Liver (tissue), 9 donors: ENCODE measurements around the gene FNBP1L. TPM values are rescaled to one million over a fixed set of nuclear protein-coding genes. Genes with fewer than 3 reads are reported as not detected.

Experiments
- DNase-seq: peaks from one replicate; pipeline ENCODE4 v3.0.0-alpha.2; 2017; ENCODE audit warnings: low spot score
- H3K27ac ChIP-seq, 2 donors: one replicate each; pipeline ENCODE4 v1.7.0; 2013; ENCODE audit warnings: inconsistent platforms in 2 of 2, low read length in 2 of 2, control low read depth in 1 of 2, low read depth in 1 of 2, mild to moderate bottlenecking in 1 of 2
- H3K27me3 ChIP-seq, 4 donors: one replicate each; pipeline versions ENCODE4 v1.6.1 to v1.7.0; 2013; ENCODE audit warnings: low read length in 3 of 4, inconsistent platforms in 1 of 4, mild to moderate bottlenecking in 1 of 4, moderate library complexity in 1 of 4; ENCODE audit not compliant: control insufficient read depth in 4 of 4, insufficient read depth in 4 of 4
- H3K36me3 ChIP-seq, 4 donors: one replicate each; pipeline versions ENCODE4 v1.6.1 to v1.7.0; 2013; ENCODE audit warnings: low read length in 3 of 4, mild to moderate bottlenecking in 3 of 4, low read depth in 1 of 4, moderate library complexity in 1 of 4; ENCODE audit not compliant: control insufficient read depth in 4 of 4, insufficient read depth in 3 of 4
- H3K4me1 ChIP-seq, 4 donors: one replicate each; pipeline versions ENCODE4 v1.6.1 to v1.7.0; 2013; ENCODE audit warnings: low read length in 3 of 4, mild to moderate bottlenecking in 3 of 4, moderate library complexity in 1 of 4; ENCODE audit not compliant: control insufficient read depth in 4 of 4, insufficient read depth in 4 of 4
- H3K4me3 ChIP-seq, 3 donors: one replicate each; pipeline versions ENCODE4 v1.6.1 to v1.7.0; 2013; ENCODE audit warnings: low read length in 3 of 3, control low read depth in 1 of 3, low read depth in 1 of 3, mild to moderate bottlenecking in 1 of 3
- H3K9ac ChIP-seq, 2 donors: one replicate each; pipeline ENCODE4 v1.7.0; 2013; ENCODE audit warnings: low read length in 2 of 2, mild to moderate bottlenecking in 2 of 2, moderate library complexity in 2 of 2, control low read depth in 1 of 2, low read depth in 1 of 2
- H3K9me3 ChIP-seq, 4 donors: one replicate each; pipeline versions ENCODE4 v1.6.1 to v1.7.0; 2013; ENCODE audit warnings: low read length in 3 of 4; ENCODE audit not compliant: control insufficient read depth in 4 of 4
- EGR1 ChIP-seq, 2 donors: IDR thresholded peaks; 2 replicates each; pipeline ENCODE4 v1.6.1; 2016 to 2018; ENCODE audit warnings: antibody characterized with exemption in 2 of 2, low read depth in 2 of 2
- FOXA1 ChIP-seq: IDR thresholded peaks from 2 replicates; pipeline ENCODE4 v1.6.1; 2016; ENCODE audit warnings: antibody characterized with exemption
- FOXA2 ChIP-seq: IDR thresholded peaks from 2 replicates; pipeline ENCODE4 v1.6.1; 2016; ENCODE audit warnings: antibody characterized with exemption
- HNF4A ChIP-seq, 2 donors: conservative IDR thresholded peaks; 2 replicates each; pipeline ENCODE4 v1.6.1; 2016; ENCODE audit warnings: antibody characterized with exemption in 2 of 2, mild to moderate bottlenecking in 2 of 2
- RAD21 ChIP-seq, 2 donors: IDR thresholded peaks; 2 replicates each; pipeline ENCODE4 v1.6.1; 2016; ENCODE audit warnings: antibody characterized with exemption in 2 of 2, mild to moderate bottlenecking in 2 of 2
- RXRA ChIP-seq, 2 donors: IDR thresholded peaks; 2 replicates each; pipeline ENCODE4 v1.6.1; 2017 to 2018; ENCODE audit warnings: antibody characterized with exemption in 2 of 2, mild to moderate bottlenecking in 1 of 2
- YY1 ChIP-seq: IDR thresholded peaks from 2 replicates; pipeline ENCODE4 v1.6.1; 2016; ENCODE audit warnings: antibody characterized with exemption, mild to moderate bottlenecking
- WGBS: extraction: QIAGEN DNeasy Blood & Tissue Kit; methylation state at CpG from one replicate; pipeline ENCODE4 v1.1.7; 2013; 5-methylcytosine and 5-hydroxymethylcytosine counted together
- polyA plus RNA-seq, 2 donors: library from polyadenylated mRNA; stranded (reverse) in 1 of 2; unstranded in 1 of 2; fragments of 200-250 nt in 1 of 2; fragments of >200 nt in 1 of 2; fragmentation: Nextera tagmentation in 1 of 2; extraction: Ambion mirVana in 1 of 2; gene quantifications; one replicate each; pipeline versions ENCODE4 v1.2.1 to v1.2.3, GENCODE V29; 2013 to 2015
- total RNA-seq, 2 donors: library from RNA; depleted of rRNA; stranded (reverse); fragments of >200 nt; gene quantifications; one replicate each; pipeline ENCODE4 v1.2.3, GENCODE V29; 2014
- TF ChIP-seq, protein P1 (sequence below): IDR thresholded peaks from 2 replicates; pipeline ENCODE4 v1.6.1; 2016; ENCODE audit warnings: antibody characterized with exemption
- TF ChIP-seq, protein P2 (sequence below): IDR thresholded peaks from 2 replicates; pipeline ENCODE4 v1.6.1; 2016; ENCODE audit warnings: antibody characterized with exemption, mild to moderate bottlenecking
- TF ChIP-seq, protein P3 (sequence below): IDR thresholded peaks from 2 replicates; pipeline ENCODE4 v1.6.1; 2016; ENCODE audit warnings: antibody characterized with exemption
- TF ChIP-seq, protein P4 (sequence below): fragments of 150-350 bp; IDR thresholded peaks from 2 replicates; pipeline ENCODE4 v1.5.1; 2017; ENCODE audit warnings: improper control_type of control experiment, low read depth, low read length; ENCODE audit not compliant: missing input control
- donor health status: healthy.
- donor health status: healthy.
- donor health status: healthy.
- donor health status: healthy.
- donor health status: healthy.

FNBP1L gene
- total and polyA plus RNA-seq, 4 donors = 5.3 to 13.5 (median 8.9) TPM

DNA sequence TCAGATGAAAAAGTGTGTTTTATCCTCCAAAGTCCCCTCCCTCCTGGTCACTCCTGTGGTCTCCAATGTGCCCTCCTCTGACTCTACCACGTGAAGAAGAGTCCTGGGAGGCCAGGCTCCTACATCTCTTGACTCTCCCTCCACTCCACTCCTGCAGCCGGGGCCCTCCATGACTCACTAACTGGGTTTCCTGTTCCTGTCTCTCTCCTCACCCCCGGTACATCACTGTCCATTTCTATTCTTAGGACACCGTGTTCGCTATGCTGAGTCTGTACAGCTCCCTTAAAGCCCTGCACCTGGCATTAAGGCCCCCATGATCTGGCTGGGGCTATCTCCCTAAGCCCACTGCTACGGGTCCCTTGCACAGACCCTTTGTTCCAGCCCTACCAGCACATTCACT is 140.3 kb downstream of the FNBP1L start:
- Histone ChIP-seq H3K4me1 (peaks cover 0 to 42% (median 29%) of the 10 kb centered on the region in 4 donors), H3K4me3 (no peak overlapping the region), H3K9me3 (no peaks in the 10 kb centered on the region), H3K27ac (no peak overlapping the region), H3K36me3 (peaks cover 2 to 18% (median 6%) of the 10 kb centered on the region in 4 donors), H3K9ac (no peak overlapping the region), H3K27me3 (no peaks in the 10 kb centered on the region)
- no peak for TF ChIP-seq FOXA2
- TF ChIP-seq HNF4A (conservative IDR thresholded peaks at IDR 0.05) = no peak
- TF ChIP-seq, protein P1, sequence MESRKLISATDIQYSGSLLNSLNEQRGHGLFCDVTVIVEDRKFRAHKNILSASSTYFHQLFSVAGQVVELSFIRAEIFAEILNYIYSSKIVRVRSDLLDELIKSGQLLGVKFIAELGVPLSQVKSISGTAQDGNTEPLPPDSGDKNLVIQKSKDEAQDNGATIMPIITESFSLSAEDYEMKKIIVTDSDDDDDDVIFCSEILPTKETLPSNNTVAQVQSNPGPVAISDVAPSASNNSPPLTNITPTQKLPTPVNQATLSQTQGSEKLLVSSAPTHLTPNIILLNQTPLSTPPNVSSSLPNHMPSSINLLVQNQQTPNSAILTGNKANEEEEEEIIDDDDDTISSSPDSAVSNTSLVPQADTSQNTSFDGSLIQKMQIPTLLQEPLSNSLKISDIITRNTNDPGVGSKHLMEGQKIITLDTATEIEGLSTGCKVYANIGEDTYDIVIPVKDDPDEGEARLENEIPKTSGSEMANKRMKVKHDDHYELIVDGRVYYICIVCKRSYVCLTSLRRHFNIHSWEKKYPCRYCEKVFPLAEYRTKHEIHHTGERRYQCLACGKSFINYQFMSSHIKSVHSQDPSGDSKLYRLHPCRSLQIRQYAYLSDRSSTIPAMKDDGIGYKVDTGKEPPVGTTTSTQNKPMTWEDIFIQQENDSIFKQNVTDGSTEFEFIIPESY = no peak
- TF ChIP-seq, protein P2, sequence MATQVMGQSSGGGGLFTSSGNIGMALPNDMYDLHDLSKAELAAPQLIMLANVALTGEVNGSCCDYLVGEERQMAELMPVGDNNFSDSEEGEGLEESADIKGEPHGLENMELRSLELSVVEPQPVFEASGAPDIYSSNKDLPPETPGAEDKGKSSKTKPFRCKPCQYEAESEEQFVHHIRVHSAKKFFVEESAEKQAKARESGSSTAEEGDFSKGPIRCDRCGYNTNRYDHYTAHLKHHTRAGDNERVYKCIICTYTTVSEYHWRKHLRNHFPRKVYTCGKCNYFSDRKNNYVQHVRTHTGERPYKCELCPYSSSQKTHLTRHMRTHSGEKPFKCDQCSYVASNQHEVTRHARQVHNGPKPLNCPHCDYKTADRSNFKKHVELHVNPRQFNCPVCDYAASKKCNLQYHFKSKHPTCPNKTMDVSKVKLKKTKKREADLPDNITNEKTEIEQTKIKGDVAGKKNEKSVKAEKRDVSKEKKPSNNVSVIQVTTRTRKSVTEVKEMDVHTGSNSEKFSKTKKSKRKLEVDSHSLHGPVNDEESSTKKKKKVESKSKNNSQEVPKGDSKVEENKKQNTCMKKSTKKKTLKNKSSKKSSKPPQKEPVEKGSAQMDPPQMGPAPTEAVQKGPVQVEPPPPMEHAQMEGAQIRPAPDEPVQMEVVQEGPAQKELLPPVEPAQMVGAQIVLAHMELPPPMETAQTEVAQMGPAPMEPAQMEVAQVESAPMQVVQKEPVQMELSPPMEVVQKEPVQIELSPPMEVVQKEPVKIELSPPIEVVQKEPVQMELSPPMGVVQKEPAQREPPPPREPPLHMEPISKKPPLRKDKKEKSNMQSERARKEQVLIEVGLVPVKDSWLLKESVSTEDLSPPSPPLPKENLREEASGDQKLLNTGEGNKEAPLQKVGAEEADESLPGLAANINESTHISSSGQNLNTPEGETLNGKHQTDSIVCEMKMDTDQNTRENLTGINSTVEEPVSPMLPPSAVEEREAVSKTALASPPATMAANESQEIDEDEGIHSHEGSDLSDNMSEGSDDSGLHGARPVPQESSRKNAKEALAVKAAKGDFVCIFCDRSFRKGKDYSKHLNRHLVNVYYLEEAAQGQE = no peak
- no peak for TF ChIP-seq YY1
- TF ChIP-seq FOXA1 = no peak
- no peak for TF ChIP-seq RXRA (IDR thresholded peaks at IDR 0.05)
- TF ChIP-seq, protein P3, sequence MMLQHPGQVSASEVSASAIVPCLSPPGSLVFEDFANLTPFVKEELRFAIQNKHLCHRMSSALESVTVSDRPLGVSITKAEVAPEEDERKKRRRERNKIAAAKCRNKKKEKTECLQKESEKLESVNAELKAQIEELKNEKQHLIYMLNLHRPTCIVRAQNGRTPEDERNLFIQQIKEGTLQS = no peak
- 81% methylated on average over 6 of the region's 6 CpGs for WGBS
- DNase-seq = no peak

DNA sequence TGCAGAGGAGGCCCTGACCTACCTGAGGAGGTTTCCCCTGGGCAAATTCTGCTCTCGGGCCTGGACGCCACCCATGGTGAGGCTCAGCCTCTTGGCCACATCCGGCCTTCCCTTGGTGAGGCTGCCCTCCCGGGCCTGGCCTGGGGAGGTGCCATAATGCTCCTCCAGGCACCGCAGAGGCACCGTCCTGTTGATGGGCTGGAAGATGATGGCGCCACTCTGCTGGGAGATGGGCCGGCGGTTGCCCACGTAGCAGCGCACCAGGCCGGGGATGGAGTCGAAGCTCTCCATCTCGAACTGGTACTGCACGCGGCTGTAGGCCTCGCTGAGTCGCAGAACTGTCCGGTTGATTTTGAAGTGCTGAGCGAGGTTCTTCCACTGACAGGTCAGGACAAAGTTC is 141.0 kb downstream of the FNBP1L start:
- WGBS = 97% methylated on average over 20 of the region's 20 CpGs
- Histone ChIP-seq H3K4me3 (no peak overlapping the region), H3K9me3 (no peaks in the 10 kb centered on the region), H3K4me1 (peaks cover 1 to 42% (median 30%) of the 10 kb centered on the region in 4 donors), H3K27ac (no peak overlapping the region), H3K36me3 (peaks cover 0 to 18% (median 6%) of the 10 kb centered on the region in 4 donors), H3K27me3 (no peaks in the 10 kb centered on the region), H3K9ac (no peak overlapping the region)
- no peak for DNase-seq
- TF ChIP-seq EGR1 (IDR thresholded peaks at IDR 0.05; ENCODE audit: low read depth in 2 of 2) = no peak
- no peak for TF ChIP-seq YY1
- TF ChIP-seq, protein P4, sequence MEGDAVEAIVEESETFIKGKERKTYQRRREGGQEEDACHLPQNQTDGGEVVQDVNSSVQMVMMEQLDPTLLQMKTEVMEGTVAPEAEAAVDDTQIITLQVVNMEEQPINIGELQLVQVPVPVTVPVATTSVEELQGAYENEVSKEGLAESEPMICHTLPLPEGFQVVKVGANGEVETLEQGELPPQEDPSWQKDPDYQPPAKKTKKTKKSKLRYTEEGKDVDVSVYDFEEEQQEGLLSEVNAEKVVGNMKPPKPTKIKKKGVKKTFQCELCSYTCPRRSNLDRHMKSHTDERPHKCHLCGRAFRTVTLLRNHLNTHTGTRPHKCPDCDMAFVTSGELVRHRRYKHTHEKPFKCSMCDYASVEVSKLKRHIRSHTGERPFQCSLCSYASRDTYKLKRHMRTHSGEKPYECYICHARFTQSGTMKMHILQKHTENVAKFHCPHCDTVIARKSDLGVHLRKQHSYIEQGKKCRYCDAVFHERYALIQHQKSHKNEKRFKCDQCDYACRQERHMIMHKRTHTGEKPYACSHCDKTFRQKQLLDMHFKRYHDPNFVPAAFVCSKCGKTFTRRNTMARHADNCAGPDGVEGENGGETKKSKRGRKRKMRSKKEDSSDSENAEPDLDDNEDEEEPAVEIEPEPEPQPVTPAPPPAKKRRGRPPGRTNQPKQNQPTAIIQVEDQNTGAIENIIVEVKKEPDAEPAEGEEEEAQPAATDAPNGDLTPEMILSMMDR = no peak
- TF ChIP-seq HNF4A (conservative IDR thresholded peaks at IDR 0.05) = no peak
- TF ChIP-seq, protein P3 = no peak
- TF ChIP-seq, protein P2 = no peak
- no peak for TF ChIP-seq RAD21 (IDR thresholded peaks at IDR 0.05)
- TF ChIP-seq, protein P1 = no peak
